Endothelial cell of umbilical vein (primary cell): ENCODE results near the gene ADORA2B. TPM values are rescaled to one million over a fixed set of nuclear protein-coding genes. Genes with fewer than 3 reads are reported as not detected.
"Not testable (repeated sequence)": the region's sequence is repeated elsewhere in the genome, so short reads cannot be mapped to it uniquely, and the experiment has no call there.

ENCODE experiments used
- BruUV-seq: library from RNA; stranded (reverse); fragments of 400-500 nt; replicated peaks from 2 replicates; lab custom pipeline; 2021; lab: Mats Ljungman, UMichigan
- CTCF ChIA-PET: fragments of 300-600, 350-600 bp; sonication (Branson Sonifier 250); formaldehyde crosslinking; loops from one replicate; lab custom pipeline; 2021; ENCODE audit warnings: antibody characterized with exemption, inconsistent platforms; lab: Charles Lee
- POLR2A ChIA-PET: fragments of 300-600, 350-600 bp; sonication (Branson Sonifier 250); formaldehyde crosslinking; loops from one replicate; lab custom pipeline; 2021; ENCODE audit warnings: antibody characterized with exemption, inconsistent platforms; lab: Charles Lee
- DNase-seq: peaks from one replicate; pipeline ENCODE4 v3.0.0-alpha.2; 2011; ENCODE audit warnings: low read depth, low spot score
- FAIRE-seq: peaks from 2 replicates; lab custom pipeline; 2011; peaks lifted over from hg19 to GRCh38; lab: Jason Lieb, UNC
- H2AFZ ChIP-seq: 2 replicates; pipeline ENCODE4 v1.6.0; 2012; ENCODE audit warnings: low read depth, low read length, control low read depth, inconsistent platforms
- H3K27ac ChIP-seq: 2 replicates; pipeline ENCODE4 v1.5.1; 2011; ENCODE audit warnings: low read depth, mild to moderate bottlenecking, control low read depth, low read length, moderate library complexity; ENCODE audit not compliant: insufficient read depth
- H3K27me3 ChIP-seq, 2 experiments: 2 replicates each; pipeline versions ENCODE4 v1.6.0 to v1.6.1; 2011; ENCODE audit warnings: low read length in 2 of 2, mixed read lengths in 1 of 2; ENCODE audit not compliant: control insufficient read depth in 2 of 2, insufficient read depth in 2 of 2
- H3K36me3 ChIP-seq, 2 experiments: 2 replicates in 1 of 2; 3 replicates in 1 of 2; pipeline ENCODE4 v1.5.1; 2011; ENCODE audit warnings: low read length in 2 of 2, mild to moderate bottlenecking in 1 of 2, moderate library complexity in 1 of 2; ENCODE audit not compliant: control insufficient read depth in 2 of 2, insufficient read depth in 2 of 2; ENCODE audit errors: extremely low read depth in 1 of 2
- H3K4me1 ChIP-seq: 3 replicates; pipeline ENCODE4 v1.5.1; 2011; ENCODE audit warnings: mild to moderate bottlenecking, low read length; ENCODE audit not compliant: control insufficient read depth, insufficient read depth; ENCODE audit errors: extremely low read depth
- H3K4me2 ChIP-seq: 2 replicates; pipeline ENCODE4 v1.6.1; 2011; ENCODE audit warnings: low read length, control low read depth, mixed read lengths; ENCODE audit not compliant: insufficient read depth
- H3K4me3 ChIP-seq, 3 experiments: fragments of 200-600 bp in 1 of 3; sonication (generic), shearing (Covaris generic) in 1 of 3; replicated peaks in 1 of 3; 2 replicates each; pipeline ENCODE4 v1.5.1; 2011 to 2016; ENCODE audit warnings: control low read depth in 3 of 3, low read length in 3 of 3, mild to moderate bottlenecking in 2 of 3, inconsistent platforms in 1 of 3, low read depth in 1 of 3, moderate library complexity in 1 of 3; ENCODE audit not compliant: insufficient read depth in 1 of 3
- H3K79me2 ChIP-seq: 2 replicates; pipeline ENCODE4 v1.6.0; 2012; ENCODE audit warnings: low read length, inconsistent platforms; ENCODE audit not compliant: control insufficient read depth, insufficient read depth
- H3K9ac ChIP-seq: replicated peaks from 2 replicates; pipeline ENCODE3; 2011; ENCODE audit warnings: low read length, control low read depth; ENCODE audit not compliant: insufficient read depth; ENCODE audit errors: extremely low read depth
- H3K9me1 ChIP-seq: replicated peaks from 3 replicates; pipeline ENCODE4 v1.6.0; 2011; ENCODE audit warnings: mild to moderate bottlenecking, low read length; ENCODE audit not compliant: control insufficient read depth, insufficient read depth; ENCODE audit errors: extremely low read depth
- H3K9me3 ChIP-seq: replicated peaks from 2 replicates; pipeline ENCODE4 v1.5.1; 2012; ENCODE audit warnings: low read length, inconsistent platforms; ENCODE audit not compliant: control insufficient read depth, insufficient read depth
- H4K20me1 ChIP-seq: replicated peaks from 2 replicates; pipeline ENCODE3; 2011; ENCODE audit warnings: mild to moderate bottlenecking, low read length; ENCODE audit not compliant: control insufficient read depth, insufficient read depth; ENCODE audit errors: extremely low read depth
- CTCF ChIP-seq, 2 donors: IDR thresholded peaks; 1 replicate in 1 of 2; 2 replicates in 1 of 2; pipeline ENCODE4 v1.5.1; 2011; ENCODE audit warnings: low read length in 2 of 2, mild to moderate bottlenecking in 2 of 2, moderate library complexity in 2 of 2, control low read depth in 1 of 2, inconsistent platforms in 1 of 2, low read depth in 1 of 2; ENCODE audit not compliant: insufficient read depth in 1 of 2; ENCODE audit errors: extremely low read depth in 1 of 2
- EZH2 ChIP-seq: IDR thresholded peaks from 2 replicates; pipeline ENCODE4 v1.6.1; 2012; ENCODE audit warnings: borderline replicate concordance, low read depth, mild to moderate bottlenecking, moderate library complexity, low read length, inconsistent platforms; ENCODE audit not compliant: severe bottlenecking
- FOS ChIP-seq: IDR thresholded peaks from 2 replicates; pipeline ENCODE4 v1.6.1; 2011; ENCODE audit warnings: mild to moderate bottlenecking, low read length, moderate library complexity, borderline replicate concordance; ENCODE audit not compliant: insufficient read depth
- GATA2 ChIP-seq: IDR thresholded peaks from 2 replicates; pipeline ENCODE4 v1.7.0; 2011; ENCODE audit warnings: low read depth, mild to moderate bottlenecking, moderate library complexity, mixed read lengths, low read length; ENCODE audit not compliant: insufficient read length, insufficient read depth
- JUN ChIP-seq: IDR thresholded peaks from 2 replicates; pipeline ENCODE4 v1.6.1; 2011; ENCODE audit warnings: borderline replicate concordance, low read depth; ENCODE audit not compliant: insufficient read length, insufficient read depth
- MYC ChIP-seq: IDR thresholded peaks from one replicate; pipeline ENCODE4 v1.6.1; 2011; ENCODE audit warnings: mild to moderate bottlenecking, low read depth, low read length
- POLR2A ChIP-seq: IDR thresholded peaks from 2 replicates; pipeline ENCODE4 v1.6.1; 2012; ENCODE audit warnings: low read depth, mild to moderate bottlenecking, control low read depth, low read length
- POLR2AphosphoS5 ChIP-seq: IDR thresholded peaks from 2 replicates; pipeline ENCODE4 v1.6.1; 2012; ENCODE audit warnings: low read depth, mild to moderate bottlenecking, control low read depth, low read length, moderate library complexity; ENCODE audit not compliant: insufficient read depth
- dilution Hi-C: fragments of 300-500 bp; cut with MboI; formaldehyde crosslinking; loops from one replicate; pipeline ENCODE4 v1.15.0; 2019; ENCODE audit warnings: low sequenced_read_pairs; ENCODE audit not compliant: extremely low pct_ligation_motif_present
- intact Hi-C: fragments of 100-400 bp; cut with micrococcal nuclease; formaldehyde crosslinking; loops from one replicate; pipeline ENCODE4 v1.10.0; 2022
- polyA plus RNA-seq, 4 experiments: library from polyadenylated mRNA; depleted of rRNA in 3 of 4; stranded (reverse) in 3 of 4; unstranded in 1 of 4; fragments of >200 nt; gene quantifications; 2 replicates each; pipeline versions ENCODE4 v1.2.1 to v1.2.3, GENCODE V29; 2011 to 2012; ENCODE audit warnings: missing spikeins in 1 of 4
- total RNA-seq: library from RNA; stranded (reverse); gene quantifications from 2 replicates; pipeline ENCODE4 v1.2.3, GENCODE V29; 2021
- TF ChIP-seq, protein P1 (sequence below): IDR thresholded peaks from 2 replicates; pipeline ENCODE4 v1.6.1; 2011; ENCODE audit not compliant: insufficient read depth, insufficient read length

ADORA2B gene
- total and polyA plus RNA-seq, 2 donors (not counting 3 experiments of a cell fraction or from before 2014, with no cell fraction given), result 8.8 to 9.8 TPM

- ChIA-PET POLR2A (no interaction called here), CTCF (no interaction called here)
- Histone ChIP-seq H3K4me3 (no peak overlapping the region), H4K20me1 (no peaks in the 10 kb centered on the region), H2AFZ (no peak overlapping the region), H3K4me2 (no peak overlapping the region), H3K27me3 (peaks cover 0 to 10% of the 10 kb centered on the region in 2 experiments), H3K9me3 (no peaks in the 10 kb centered on the region), H3K4me1 (peaks cover 11% of the 10 kb centered on the region), H3K9ac (no peak overlapping the region), H3K36me3 (no peaks in the 10 kb centered on the region), H3K79me2 (no peaks in the 10 kb centered on the region), H3K9me1 (no peaks in the 10 kb centered on the region), H3K27ac (no peak overlapping the region)
- intact Hi-C loops, result no loop called here
- TF ChIP-seq GATA2 (no peak), JUN (no peak), CTCF (IDR thresholded peaks at IDR 0.05; ENCODE audit: extremely low read depth in 1 of 2, insufficient read depth in 1 of 2, low read depth in 1 of 2, low read length in 2 of 2) (no peak), MYC (no peak), EZH2 (no peak), POLR2A (no peak), FOS (no peak), POLR2AphosphoS5 (no peak)
- TF ChIP-seq, protein P1, sequence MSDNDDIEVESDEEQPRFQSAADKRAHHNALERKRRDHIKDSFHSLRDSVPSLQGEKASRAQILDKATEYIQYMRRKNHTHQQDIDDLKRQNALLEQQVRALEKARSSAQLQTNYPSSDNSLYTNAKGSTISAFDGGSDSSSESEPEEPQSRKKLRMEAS, result no peak
- no TSS peak for BruUV-seq
- DNase-seq (no peak), FAIRE-seq (no peak)
- dilution Hi-C loops, result no loop called here
Observed at GRCh38 chr17:15910791-15911190, 34.1 kb upstream of the ADORA2B start.

- POLR2A ChIA-PET, H3K9me1 ChIP-seq, H3K27ac ChIP-seq, intact Hi-C loops, BruUV-seq, H2AFZ ChIP-seq, DNase-seq, H3K9me3 ChIP-seq, FAIRE-seq, H3K4me2 ChIP-seq, H3K79me2 ChIP-seq, CTCF ChIA-PET, H3K9ac ChIP-seq, dilution Hi-C loops, H4K20me1 ChIP-seq, H3K36me3 ChIP-seq, H3K4me3 ChIP-seq: not testable (repeated sequence)
- peaks cover 0 to 10% of the 10 kb centered on the region in 2 experiments for H3K27me3 ChIP-seq
- H3K4me1 ChIP-seq, result peaks cover 13% of the 10 kb centered on the region
Observed at GRCh38 chr17:15911701-15912100, 33.2 kb upstream of the ADORA2B start.
